GM12878 (cell line): ENCODE measurements around the gene BCOR. TPM values are rescaled to one million over a fixed set of nuclear protein-coding genes. Genes with fewer than 3 reads are reported as not detected.

ENCODE experiments used
- ATAC-seq: fragments of 200-7000 bp; cut with Tn5 transposase; 3 replicates; pipeline ENCODE4 v1.9.1; 2020; ENCODE audit warnings: mild to moderate bottlenecking, moderate library complexity
- BruUV-seq: library from RNA; stranded (reverse); fragments of 400-500 nt; replicated peaks from 2 replicates; lab custom pipeline; 2021; lab: Mats Ljungman, UMichigan
- CTCF ChIA-PET: fragments of 300-600 bp; sonication (Branson Sonifier 250); formaldehyde crosslinking; extraction: SDS; loops from one replicate; lab custom pipeline; 2021; ENCODE audit warnings: inconsistent platforms; lab: Yijun Ruan, JAX
- POLR2A ChIA-PET: fragments of 350-600 bp; formaldehyde crosslinking; extraction: SDS; loops from one replicate; lab custom pipeline; 2021; ENCODE audit warnings: inconsistent platforms; lab: Charles Lee
- RAD21 ChIA-PET: fragments of 300-600 bp; sonication (Branson Sonifier 250); formaldehyde crosslinking; loops from one replicate; lab custom pipeline; 2023; ENCODE audit warnings: antibody characterized with exemption; ENCODE audit not compliant: unreplicated experiment; lab: Charles Lee
- SMC1A ChIA-PET: fragments of 300-600 bp; sonication (Branson Sonifier 250); formaldehyde crosslinking; loops from one replicate; lab custom pipeline; 2023; ENCODE audit not compliant: unreplicated experiment, uncharacterized antibody; lab: Charles Lee
- DNase-seq: peaks from one replicate; pipeline ENCODE4 v3.0.0-alpha.2; 2011; ENCODE audit warnings: low read depth, low spot score
- FAIRE-seq: peaks from 3 replicates; lab custom pipeline; 2011; peaks lifted over from hg19 to GRCh38; lab: Jason Lieb, UNC
- H2AFZ ChIP-seq: 2 replicates; pipeline ENCODE4 v1.6.0; 2011; ENCODE audit warnings: low read depth, low read length, control low read depth; ENCODE audit not compliant: control insufficient read depth
- H3K27ac ChIP-seq: 2 replicates; pipeline ENCODE4 v1.5.1; 2011; ENCODE audit warnings: control low read depth; ENCODE audit not compliant: control insufficient read depth, insufficient read depth
- H3K27me3 ChIP-seq, 2 experiments: replicated peaks in 1 of 2; 2 replicates each; pipeline versions ENCODE4 v1.6.0 to v1.6.1; 2011; ENCODE audit warnings: low read length in 1 of 2; ENCODE audit not compliant: control insufficient read depth in 2 of 2, insufficient read depth in 2 of 2
- H3K36me3 ChIP-seq, 2 experiments: 2 replicates each; pipeline ENCODE4 v1.5.1; 2011; ENCODE audit warnings: low read length in 1 of 2; ENCODE audit not compliant: control insufficient read depth in 2 of 2, insufficient read depth in 2 of 2
- H3K4me1 ChIP-seq: 2 replicates; pipeline ENCODE4 v1.6.1; 2011; ENCODE audit warnings: mild to moderate bottlenecking, low read length, moderate library complexity, mixed read lengths; ENCODE audit not compliant: control insufficient read depth, insufficient read depth
- H3K4me2 ChIP-seq: 2 replicates; pipeline ENCODE4 v1.6.0; 2011; ENCODE audit warnings: control low read depth; ENCODE audit not compliant: control insufficient read depth, insufficient read depth
- H3K4me3 ChIP-seq: fragments of 200-600 bp; sonication (generic); 2 replicates; pipeline ENCODE4 v1.5.1; 2016
- H3K79me2 ChIP-seq: 2 replicates; pipeline ENCODE4 v1.6.0; 2011; ENCODE audit warnings: low read length; ENCODE audit not compliant: control insufficient read depth, insufficient read depth
- H3K9ac ChIP-seq: 2 replicates; pipeline ENCODE4 v1.8.0; 2011; ENCODE audit warnings: low read length, control low read depth, mixed read lengths; ENCODE audit not compliant: control insufficient read depth, insufficient read depth
- H3K9me3 ChIP-seq: replicated peaks from 3 replicates; pipeline ENCODE4 v1.5.1; 2011; ENCODE audit warnings: mild to moderate bottlenecking, low read length; ENCODE audit not compliant: control insufficient read depth, insufficient read depth
- H4K20me1 ChIP-seq: 2 replicates; pipeline ENCODE4 v1.6.0; 2011; ENCODE audit not compliant: control insufficient read depth, insufficient read depth
- ATF7 ChIP-seq: fragments of 450-650 bp; IDR thresholded peaks from 2 replicates; pipeline ENCODE4 v1.6.1; 2016; ENCODE audit warnings: low read depth, mild to moderate bottlenecking
- BRCA1 ChIP-seq: IDR thresholded peaks from 2 replicates; pipeline ENCODE4 v1.6.1; 2011; ENCODE audit warnings: low read depth, low read length, improper control_type of control experiment
- CBFB ChIP-seq: IDR thresholded peaks from 2 replicates; pipeline ENCODE4 v1.6.1; 2016; ENCODE audit warnings: antibody characterized with exemption, low read depth
- CBX3 ChIP-seq: fragments of 200-600 bp; sonication (generic); IDR thresholded peaks from 2 replicates; pipeline ENCODE4 v1.6.1; 2016; ENCODE audit warnings: low read depth, borderline replicate concordance
- MLLT1 ChIP-seq: fragments of 450-650 bp; IDR thresholded peaks from 2 replicates; pipeline ENCODE4 v1.6.1; 2016; ENCODE audit warnings: mild to moderate bottlenecking
- NFYA ChIP-seq: IDR thresholded peaks from 2 replicates; pipeline ENCODE4 v1.6.1; 2011; ENCODE audit warnings: low read depth, mild to moderate bottlenecking, low read length, improper control_type of control experiment, borderline replicate concordance
- PML ChIP-seq: IDR thresholded peaks from 2 replicates; pipeline ENCODE4 v1.6.1; 2012; ENCODE audit warnings: low read length, inconsistent platforms
- TCF3 ChIP-seq: IDR thresholded peaks from 2 replicates; pipeline ENCODE4 v1.6.1; 2012; ENCODE audit warnings: low read depth, mild to moderate bottlenecking, low read length, borderline replicate concordance; ENCODE audit not compliant: insufficient read depth
- WGBS: methylation state at CpG from one replicate; pipeline ENCODE4 v1.1.6; 2016; ENCODE audit warnings: low lambda C conversion rate; ENCODE audit not compliant: insufficient replicate concordance, insufficient coverage; ENCODE audit errors: missing lambda C conversion rate; 5-methylcytosine and 5-hydroxymethylcytosine counted together
- in situ Hi-C: fragments of 300-500 bp; cut with MboI; formaldehyde crosslinking; loops from 9 replicates; pipeline ENCODE4 v1.14.3; 2018; ENCODE audit warnings: mixed read lengths
- intact Hi-C: fragments of 100-400 bp; cut with micrococcal nuclease; formaldehyde crosslinking; loops from one replicate; pipeline ENCODE4 v1.14.2; 2022; ENCODE audit not compliant: unreplicated experiment
- polyA plus RNA-seq, 11 experiments: library from polyadenylated mRNA; depleted of rRNA in 4 of 11; unstranded in 6 of 11; stranded (reverse) in 5 of 11; fragments of >200 nt; fragmentation: Nextera tagmentation in 4 of 11; fragmentation: Illumina TruSeq in 1 of 11; extraction: Ambion mirVana in 4 of 11; extraction: Trizol in 1 of 11; gene quantifications; 1 replicate in 1 of 11; 2 replicates in 10 of 11; pipeline versions ENCODE4 v1.2.1 to v1.2.3, GENCODE V29; 2011 to 2016; ENCODE audit warnings: inconsistent platforms in 2 of 11, missing spikeins in 2 of 11, low read depth in 1 of 11
- total RNA-seq, 4 experiments: library from RNA; depleted of rRNA in 3 of 4; stranded (reverse); fragments of >200 nt in 3 of 4; fragmentation: Illumina TruSeq in 1 of 4; extraction: Trizol in 1 of 4; gene quantifications; 2 replicates each; pipeline versions ENCODE4 v1.2.1 to v1.2.3, GENCODE V29; 2013 to 2021
- TF ChIP-seq, protein P1 (sequence below): fragments of 450-650 bp; IDR thresholded peaks from 2 replicates; pipeline ENCODE4 v1.6.1; 2014; ENCODE audit warnings: mild to moderate bottlenecking

BCOR gene
- total and polyA plus RNA-seq, 10 of the 15 experiments (the other 5 are each of a cell fraction or from before 2014, with no cell fraction given), result 5.1 to 16.4 (median 10.1) TPM

DNA sequence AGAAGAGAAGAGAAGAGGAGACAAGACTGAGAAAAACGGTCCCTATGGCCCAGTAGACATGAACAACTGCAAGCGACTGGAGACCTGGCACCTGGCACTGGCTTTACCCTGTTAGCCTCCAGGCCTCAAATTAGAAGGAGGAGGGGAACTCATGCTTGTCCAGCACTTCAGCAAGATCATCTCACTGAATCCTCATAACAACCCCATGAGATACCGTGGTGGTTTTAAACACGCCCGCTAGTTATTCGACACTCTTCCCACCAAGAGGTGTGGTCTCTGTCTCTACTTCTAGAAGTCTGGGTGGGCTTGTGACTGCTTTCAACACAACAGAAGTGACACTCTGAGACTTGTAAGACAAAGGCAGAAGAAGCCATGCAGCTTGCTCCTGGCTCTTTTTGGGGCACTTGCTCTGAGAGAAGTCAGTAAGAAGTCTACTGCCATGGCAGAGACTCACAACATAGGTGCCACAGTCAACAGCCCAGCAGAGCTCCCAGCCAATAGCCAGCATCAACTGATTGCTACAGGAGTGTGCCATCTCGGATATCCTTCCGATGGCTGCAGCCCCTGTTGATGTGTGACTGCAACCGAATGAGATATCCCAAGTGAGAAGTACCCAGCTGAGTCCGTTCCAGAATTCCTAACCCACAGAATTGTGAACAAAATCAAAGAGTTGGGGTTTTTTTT, 34.0 kb upstream of the BCOR start:
- ChIA-PET SMC1A (no interaction called here), CTCF (no interaction called here)
- intact Hi-C loops, result no loop called here
- H3K4me3 ChIP-seq, result no peak overlapping the region
- H4K20me1 ChIP-seq, result no peaks in the 10 kb centered on the region; the same call in 1 of the 2 replicates
- no peaks in the 10 kb centered on the region; the same call in 2 of the 3 replicates for H3K9me3 ChIP-seq
- TF ChIP-seq TCF3, result no peak
- TF ChIP-seq CBFB, result no peak
- no peak for TF ChIP-seq PML
- TF ChIP-seq NFYA, result no peak
- TF ChIP-seq, protein P1, sequence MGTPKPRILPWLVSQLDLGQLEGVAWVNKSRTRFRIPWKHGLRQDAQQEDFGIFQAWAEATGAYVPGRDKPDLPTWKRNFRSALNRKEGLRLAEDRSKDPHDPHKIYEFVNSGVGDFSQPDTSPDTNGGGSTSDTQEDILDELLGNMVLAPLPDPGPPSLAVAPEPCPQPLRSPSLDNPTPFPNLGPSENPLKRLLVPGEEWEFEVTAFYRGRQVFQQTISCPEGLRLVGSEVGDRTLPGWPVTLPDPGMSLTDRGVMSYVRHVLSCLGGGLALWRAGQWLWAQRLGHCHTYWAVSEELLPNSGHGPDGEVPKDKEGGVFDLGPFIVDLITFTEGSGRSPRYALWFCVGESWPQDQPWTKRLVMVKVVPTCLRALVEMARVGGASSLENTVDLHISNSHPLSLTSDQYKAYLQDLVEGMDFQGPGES, result no peak
- TF ChIP-seq CBX3, result no peak
- no peak for TF ChIP-seq ATF7
- no peak for TF ChIP-seq MLLT1
- no peak for TF ChIP-seq BRCA1
- TF ChIP-seq, all 136 proteins: peak for 0
- no TSS peak for BruUV-seq
- 74% methylated on average over 10 of the region's 10 CpGs for WGBS
- ATAC-seq (no peak), DNase-seq (no peak), FAIRE-seq (no peak)
- Histone ChIP-seq H3K4me2 (no peak overlapping the region), H3K27ac (no peak overlapping the region), H3K27me3 (no peaks in the 10 kb centered on the region; a peak in 1 of 4 replicates), H3K36me3 (no peaks in the 10 kb centered on the region), H3K9ac (no peak overlapping the region), H3K79me2 (no peaks in the 10 kb centered on the region), H3K4me1 (no peaks in the 10 kb centered on the region), H2AFZ (no peak overlapping the region)
- ChIA-PET POLR2A (no interaction called here), RAD21 (no interaction called here)
- in situ Hi-C loops, result no loop called here
